22Rv1 (cell line): ENCODE data around the gene GPC6.

ENCODE experiments used
- CTCF ChIP-seq: fragments of 450-650 bp; IDR thresholded peaks from 2 replicates; pipeline ENCODE4 v1.5.1; 2017; ENCODE audit warnings: mild to moderate bottlenecking
- ZFX ChIP-seq: fragments of 450-650 bp; IDR thresholded peaks from 2 replicates; pipeline ENCODE4 v1.6.1; 2017; ENCODE audit warnings: antibody characterized with exemption, borderline replicate concordance

DNA sequence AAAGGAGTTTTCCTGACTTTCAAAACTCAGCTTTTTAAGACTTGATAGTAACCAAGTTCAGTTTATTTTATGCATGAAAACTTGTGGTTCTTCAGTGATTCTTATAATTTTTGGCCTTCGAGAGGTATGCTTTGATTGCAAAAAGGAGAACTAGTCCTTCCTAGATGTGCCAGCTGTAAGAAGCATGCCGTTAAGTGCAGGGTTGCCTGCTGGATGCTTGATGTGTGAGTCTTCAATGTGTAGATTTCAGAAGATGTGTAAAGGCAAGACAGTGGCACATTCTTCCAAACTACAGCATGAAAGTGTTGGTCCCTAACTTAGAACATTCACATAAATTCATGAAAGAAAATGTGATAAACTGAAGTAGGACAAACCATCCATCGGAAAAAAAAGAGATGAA is 720.4 kb downstream of the GPC6 start:
- no peak for TF ChIP-seq CTCF
- no peak for TF ChIP-seq ZFX
